Hepatic stellate cell (primary cell): ENCODE results near the gene SPG11.
A peak's percentile ranks its signal among the peaks of the same experiment; 100 is the strongest.
"Not testable (repeated sequence)": the region's sequence is repeated elsewhere in the genome, so short reads cannot be mapped to it uniquely, and the experiment has no call there.

Experiments
- DNase-seq: peaks from one replicate; pipeline ENCODE4 v3.0.0; 2011; ENCODE audit warnings: low spot score

SPG11 gene, protein sequence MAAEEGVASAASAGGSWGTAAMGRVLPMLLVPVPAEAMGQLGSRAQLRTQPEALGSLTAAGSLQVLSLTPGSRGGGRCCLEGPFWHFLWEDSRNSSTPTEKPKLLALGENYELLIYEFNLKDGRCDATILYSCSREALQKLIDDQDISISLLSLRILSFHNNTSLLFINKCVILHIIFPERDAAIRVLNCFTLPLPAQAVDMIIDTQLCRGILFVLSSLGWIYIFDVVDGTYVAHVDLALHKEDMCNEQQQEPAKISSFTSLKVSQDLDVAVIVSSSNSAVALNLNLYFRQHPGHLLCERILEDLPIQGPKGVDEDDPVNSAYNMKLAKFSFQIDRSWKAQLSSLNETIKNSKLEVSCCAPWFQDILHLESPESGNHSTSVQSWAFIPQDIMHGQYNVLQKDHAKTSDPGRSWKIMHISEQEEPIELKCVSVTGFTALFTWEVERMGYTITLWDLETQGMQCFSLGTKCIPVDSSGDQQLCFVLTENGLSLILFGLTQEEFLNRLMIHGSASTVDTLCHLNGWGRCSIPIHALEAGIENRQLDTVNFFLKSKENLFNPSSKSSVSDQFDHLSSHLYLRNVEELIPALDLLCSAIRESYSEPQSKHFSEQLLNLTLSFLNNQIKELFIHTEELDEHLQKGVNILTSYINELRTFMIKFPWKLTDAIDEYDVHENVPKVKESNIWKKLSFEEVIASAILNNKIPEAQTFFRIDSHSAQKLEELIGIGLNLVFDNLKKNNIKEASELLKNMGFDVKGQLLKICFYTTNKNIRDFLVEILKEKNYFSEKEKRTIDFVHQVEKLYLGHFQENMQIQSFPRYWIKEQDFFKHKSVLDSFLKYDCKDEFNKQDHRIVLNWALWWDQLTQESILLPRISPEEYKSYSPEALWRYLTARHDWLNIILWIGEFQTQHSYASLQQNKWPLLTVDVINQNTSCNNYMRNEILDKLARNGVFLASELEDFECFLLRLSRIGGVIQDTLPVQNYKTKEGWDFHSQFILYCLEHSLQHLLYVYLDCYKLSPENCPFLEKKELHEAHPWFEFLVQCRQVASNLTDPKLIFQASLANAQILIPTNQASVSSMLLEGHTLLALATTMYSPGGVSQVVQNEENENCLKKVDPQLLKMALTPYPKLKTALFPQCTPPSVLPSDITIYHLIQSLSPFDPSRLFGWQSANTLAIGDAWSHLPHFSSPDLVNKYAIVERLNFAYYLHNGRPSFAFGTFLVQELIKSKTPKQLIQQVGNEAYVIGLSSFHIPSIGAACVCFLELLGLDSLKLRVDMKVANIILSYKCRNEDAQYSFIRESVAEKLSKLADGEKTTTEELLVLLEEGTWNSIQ (N-terminal part only)

DNA sequence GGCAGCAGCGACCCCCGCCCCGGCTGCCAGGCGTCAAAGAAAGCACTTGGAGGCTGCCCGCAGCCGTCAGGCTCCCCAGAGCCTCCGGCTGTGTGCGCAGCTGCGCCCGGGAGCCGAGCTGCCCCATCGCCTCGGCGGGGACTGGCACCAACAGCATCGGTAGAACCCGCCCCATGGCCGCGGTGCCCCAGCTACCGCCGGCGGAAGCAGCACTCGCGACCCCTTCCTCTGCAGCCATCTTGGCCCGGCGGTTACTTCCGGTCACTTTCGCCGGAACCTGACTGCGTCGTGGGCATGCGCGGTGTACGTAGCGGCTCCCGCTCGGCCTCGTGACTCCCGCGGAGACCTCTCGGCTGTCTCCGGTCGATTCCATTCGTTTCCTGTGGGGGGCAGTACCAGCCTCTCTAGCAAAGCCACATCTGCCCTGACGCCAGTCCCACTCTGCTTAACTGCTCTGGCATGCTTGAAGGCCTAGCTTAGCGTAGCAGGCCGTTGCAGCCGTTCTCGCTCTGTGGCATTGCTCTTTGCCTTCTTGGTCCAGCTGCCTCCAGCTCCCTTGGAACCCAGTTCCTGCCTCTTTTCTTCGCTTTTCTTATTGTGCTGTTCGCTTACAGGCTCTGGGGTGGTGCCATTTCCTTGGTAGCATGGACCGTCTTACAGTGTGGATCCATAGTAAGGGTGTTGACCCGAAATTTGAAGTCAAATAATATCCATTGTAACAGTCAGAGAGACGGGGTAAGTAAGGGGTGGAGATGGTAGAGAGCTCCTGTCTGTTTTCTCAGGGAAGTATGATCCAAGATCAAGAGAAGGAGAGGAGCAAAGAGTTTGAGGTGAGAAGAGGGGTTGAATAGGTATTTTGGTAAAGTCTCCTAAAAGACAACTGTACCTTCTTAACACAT, at the start of gene SPG11:
Gene SPG11, minus strand, starts transcription at position 253 of the 899 bp plus-strand sequence. Its CDS starts 15 bp downstream, at position 238.
- peak; percentile 92 for DNase-seq

DNA sequence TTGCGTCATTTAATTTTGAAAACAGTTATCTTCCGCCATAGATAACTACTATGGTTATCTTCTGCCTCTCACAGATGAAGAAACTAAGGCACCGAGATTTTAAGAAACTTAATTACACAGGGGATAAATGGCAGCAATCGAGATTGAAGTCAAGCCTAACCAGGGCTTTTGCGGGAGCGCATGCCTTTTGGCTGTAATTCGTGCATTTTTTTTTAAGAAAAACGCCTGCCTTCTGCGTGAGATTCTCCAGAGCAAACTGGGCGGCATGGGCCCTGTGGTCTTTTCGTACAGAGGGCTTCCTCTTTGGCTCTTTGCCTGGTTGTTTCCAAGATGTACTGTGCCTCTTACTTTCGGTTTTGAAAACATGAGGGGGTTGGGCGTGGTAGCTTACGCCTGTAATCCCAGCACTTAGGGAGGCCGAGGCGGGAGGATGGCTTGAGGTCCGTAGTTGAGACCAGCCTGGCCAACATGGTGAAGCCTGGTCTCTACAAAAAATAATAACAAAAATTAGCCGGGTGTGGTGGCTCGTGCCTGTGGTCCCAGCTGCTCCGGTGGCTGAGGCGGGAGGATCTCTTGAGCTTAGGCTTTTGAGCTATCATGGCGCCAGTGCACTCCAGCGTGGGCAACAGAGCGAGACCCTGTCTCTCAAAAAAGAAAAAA, 49.0 kb upstream of the SPG11 start:
- peak; percentile 41 for DNase-seq

DNA sequence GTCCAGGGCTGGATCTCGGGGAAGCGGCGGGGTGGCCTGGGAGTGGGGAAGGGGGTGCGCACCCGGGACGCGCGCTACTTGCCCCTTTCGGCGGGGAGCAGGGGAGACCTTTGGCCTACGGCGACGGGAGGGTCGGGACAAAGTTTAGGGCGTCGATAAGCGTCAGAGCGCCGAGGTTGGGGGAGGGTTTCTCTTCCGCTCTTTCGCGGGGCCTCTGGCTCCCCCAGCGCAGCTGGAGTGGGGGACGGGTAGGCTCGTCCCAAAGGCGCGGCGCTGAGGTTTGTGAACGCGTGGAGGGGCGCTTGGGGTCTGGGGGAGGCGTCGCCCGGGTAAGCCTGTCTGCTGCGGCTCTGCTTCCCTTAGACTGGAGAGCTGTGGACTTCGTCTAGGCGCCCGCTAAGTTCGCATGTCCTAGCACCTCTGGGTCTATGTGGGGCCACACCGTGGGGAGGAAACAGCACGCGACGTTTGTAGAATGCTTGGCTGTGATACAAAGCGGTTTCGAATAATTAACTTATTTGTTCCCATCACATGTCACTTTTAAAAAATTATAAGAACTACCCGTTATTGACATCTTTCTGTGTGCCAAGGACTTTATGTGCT, 48.4 kb upstream of the SPG11 start:
- peak; percentile 14 for DNase-seq

DNA sequence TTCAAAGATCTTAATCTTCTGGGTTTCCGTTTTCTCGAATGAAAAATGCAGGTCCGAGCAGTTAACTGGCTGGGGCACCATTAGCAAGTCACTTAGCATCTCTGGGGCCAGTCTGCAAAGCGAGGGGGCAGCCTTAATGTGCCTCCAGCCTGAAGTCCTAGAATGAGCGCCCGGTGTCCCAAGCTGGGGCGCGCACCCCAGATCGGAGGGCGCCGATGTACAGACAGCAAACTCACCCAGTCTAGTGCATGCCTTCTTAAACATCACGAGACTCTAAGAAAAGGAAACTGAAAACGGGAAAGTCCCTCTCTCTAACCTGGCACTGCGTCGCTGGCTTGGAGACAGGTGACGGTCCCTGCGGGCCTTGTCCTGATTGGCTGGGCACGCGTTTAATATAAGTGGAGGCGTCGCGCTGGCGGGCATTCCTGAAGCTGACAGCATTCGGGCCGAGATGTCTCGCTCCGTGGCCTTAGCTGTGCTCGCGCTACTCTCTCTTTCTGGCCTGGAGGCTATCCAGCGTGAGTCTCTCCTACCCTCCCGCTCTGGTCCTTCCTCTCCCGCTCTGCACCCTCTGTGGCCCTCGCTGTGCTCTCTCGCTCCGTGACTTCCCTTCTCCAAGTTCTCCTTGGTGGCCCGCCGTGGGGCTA, 47.8 kb upstream of the SPG11 start, which contains the start of the genes B2M and PATL2:
Gene B2M, plus strand, starts transcription at position 422 of the 647 bp plus-strand sequence. Its CDS starts 30 bp downstream, at position 452.
Gene PATL2, minus strand, starts transcription at position 228 of the 647 bp plus-strand sequence. CDS start 34,833 bp downstream, outside the sequence.
- DNase-seq: peak; percentile 85

DNA sequence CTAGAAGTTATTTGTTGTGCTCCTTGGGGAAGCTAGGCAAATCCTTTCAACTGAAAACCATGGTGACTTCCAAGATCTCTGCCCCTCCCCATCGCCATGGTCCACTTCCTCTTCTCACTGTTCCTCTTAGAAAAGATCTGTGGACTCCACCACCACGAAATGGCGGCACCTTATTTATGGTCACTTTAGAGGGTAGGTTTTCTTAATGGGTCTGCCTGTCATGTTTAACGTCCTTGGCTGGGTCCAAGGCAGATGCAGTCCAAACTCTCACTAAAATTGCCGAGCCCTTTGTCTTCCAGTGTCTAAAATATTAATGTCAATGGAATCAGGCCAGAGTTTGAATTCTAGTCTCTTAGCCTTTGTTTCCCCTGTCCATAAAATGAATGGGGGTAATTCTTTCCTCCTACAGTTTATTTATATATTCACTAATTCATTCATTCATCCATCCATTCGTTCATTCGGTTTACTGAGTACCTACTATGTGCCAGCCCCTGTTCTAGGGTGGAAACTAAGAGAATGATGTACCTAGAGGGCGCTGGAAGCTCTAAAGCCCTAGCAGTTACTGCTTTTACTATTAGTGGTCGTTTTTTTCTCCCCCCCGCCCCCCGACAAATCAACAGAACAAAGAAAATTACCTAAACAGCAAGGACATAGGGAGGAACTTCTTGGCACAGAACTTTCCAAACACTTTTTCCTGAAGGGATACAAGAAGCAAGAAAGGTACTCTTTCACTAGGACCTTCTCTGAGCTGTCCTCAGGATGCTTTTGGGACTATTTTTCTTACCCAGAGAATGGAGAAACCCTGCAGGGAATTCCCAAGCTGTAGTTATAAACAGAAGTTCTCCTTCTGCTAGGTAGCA, 47.0 kb upstream of the SPG11 start:
- no peak for DNase-seq

DNA sequence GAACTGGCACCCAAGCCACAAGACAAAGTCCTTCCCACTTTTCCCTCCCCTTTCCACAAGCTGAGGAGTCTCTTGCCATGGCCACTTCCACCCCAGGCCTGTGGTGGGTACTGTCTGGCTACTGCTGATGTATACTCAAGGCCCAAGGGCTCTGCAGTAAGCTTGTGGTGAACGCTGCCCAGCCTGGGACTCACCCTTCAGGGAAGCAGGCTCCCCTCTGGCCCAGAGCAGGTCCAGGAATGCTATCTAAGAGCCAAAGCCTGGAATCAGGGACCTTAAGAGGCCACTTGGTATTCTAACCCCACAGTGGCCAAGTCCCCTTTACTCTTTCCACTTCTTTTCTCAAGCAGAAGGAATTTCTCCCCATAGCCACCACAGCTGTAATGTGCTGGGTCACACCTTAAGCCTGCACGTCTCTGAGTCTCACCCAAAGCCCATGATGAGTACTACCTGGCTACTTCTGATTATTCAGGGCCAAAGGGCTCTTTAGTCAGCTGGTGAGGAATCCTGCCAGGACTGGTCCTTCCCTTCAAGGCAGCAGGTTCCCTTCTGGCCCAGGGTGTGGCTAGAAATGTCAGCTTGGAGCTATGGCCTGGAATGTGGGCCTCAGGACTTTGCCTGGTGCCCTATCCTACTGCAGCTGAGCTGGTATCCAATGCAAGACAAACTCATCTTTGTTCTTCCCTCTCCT, 43.6 kb upstream of the SPG11 start:
- DNase-seq: no peak

DNA sequence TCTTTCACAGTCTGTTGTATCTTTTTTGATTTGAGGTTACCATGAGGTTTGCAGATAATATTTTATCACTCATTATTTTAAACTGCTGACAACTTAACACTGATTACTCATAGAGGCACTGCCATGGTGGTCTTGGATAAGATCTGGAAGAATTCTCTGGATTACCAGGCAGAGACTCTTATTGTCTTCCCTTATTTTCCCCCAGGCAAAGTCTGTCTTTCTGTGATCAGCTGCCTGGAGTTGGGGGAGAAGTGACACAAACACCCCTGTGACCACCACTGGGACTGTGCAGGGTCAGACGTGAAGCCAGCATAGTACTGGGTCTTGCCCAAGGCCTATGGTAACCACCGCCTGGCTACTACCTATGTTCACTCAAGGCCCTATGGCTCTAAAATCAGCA, 42.9 kb upstream of the SPG11 start:
- no peak for DNase-seq

DNA sequence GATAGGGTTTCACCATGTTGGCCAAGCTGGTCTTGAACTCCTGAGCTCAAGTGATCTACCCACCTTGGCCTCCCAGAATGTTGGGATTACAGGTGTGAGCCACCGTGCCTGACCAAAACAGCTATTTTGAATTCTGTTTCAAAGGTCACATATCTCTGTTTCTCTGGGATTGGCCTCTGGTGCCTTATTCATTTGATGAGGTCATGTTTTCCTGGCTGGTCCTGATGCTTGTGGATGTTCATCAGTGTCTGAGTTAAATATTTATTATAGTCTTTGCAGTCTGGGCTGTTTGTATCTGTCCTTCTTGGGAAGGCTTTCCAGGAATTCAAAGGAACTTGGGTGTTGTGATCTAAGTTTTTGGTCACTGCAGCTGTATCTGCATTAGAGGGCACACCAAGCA, 42.5 kb upstream of the SPG11 start:
- no peak for DNase-seq

DNA sequence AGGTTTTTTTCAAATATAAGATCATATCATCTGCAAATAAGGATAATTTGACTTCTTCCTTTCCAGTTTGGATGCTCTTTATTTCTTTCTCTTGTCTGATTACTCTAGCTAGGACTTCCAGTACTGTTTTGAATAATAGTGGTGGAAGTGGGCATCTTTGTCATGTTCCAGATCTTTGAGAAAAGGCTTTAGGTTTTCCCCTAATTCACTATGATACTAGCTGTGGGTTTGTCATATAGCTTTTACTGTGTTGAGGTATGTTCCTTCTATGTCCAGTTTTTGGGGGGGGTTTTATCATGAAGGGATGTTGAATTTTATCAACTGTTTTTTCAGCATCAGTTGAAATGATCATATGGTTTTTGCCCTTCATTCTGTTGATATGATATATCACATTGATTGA, 37.2 kb upstream of the SPG11 start:
- not testable (repeated sequence) for DNase-seq

DNA sequence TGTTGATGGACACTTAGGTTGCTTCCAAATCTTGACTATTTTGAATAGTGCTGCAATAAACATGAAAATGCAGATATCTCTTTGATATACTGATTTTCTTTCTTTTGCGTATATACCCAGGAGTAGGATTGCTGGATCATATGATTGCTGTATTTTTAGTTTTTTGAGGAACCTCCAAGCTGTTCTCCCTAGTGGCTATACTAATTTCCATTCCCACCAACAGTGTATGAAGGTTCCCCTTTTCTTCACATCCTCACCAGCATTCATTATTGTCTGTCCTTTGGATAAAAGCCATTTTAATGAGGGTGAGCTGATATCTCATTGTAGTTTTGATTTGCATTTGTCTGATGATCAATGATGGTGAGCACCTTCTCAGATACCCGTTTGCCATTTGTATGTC, 35.2 kb upstream of the SPG11 start:
- no peak for DNase-seq

DNA sequence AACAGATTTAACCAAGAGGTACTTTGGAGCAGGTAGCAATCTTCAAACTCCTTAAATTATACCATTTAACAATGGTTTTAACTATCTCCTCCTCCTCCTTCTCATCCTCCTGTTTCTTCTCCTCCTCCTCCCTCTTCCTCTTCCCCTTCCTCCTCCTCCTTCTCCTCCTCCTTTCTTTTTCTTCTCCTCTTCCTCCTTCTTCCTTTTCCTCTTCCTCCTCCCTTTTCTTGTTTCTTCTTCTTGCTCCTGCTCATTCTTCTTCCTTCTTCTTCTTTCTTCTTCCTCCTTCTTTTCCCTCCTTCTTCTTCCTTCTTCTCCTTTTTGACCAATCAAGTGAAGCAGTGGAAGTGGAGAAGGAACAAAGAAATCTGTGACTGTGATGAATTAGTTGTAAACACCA, 33.6 kb upstream of the SPG11 start:
- DNase-seq: no peak

DNA sequence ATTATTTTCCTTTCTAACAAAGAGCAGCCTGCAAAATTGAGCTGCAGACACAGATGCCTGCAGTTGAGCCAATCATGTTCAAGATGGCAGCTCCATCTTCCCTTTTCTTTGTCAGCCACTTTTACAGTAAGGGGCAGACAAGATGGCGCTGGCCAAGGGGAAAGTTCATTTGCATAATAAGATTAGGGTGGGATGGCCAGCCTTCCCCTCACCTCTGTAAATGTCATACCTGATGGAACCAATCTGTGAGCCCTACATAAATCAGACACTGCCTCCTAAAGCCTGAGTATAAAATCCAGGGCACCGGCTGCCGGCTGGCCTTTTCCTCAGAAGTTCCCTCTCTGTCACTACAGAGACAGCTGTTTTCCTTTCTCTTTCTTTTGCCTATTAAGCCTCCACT, 31.8 kb upstream of the SPG11 start:
- DNase-seq: no peak

DNA sequence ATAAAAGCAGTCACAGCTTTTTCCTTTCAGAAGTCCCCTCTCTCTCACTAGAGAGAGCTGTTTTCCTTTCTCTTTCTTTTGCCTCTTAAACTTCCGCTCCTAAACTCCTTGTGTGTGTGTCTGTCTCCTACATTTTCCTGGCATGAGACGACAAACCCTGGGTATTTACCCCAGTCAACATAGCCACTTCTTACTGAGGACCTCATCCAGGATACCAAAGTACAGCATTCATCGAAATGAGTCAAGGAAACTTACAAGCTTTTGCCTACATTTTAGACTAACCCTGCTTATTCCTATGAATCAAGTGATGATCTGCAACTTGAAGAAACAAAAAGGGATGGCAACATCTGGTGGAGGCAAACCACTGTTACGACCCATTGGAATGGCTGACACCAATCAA, 31.0 kb upstream of the SPG11 start:
- no peak for DNase-seq

DNA sequence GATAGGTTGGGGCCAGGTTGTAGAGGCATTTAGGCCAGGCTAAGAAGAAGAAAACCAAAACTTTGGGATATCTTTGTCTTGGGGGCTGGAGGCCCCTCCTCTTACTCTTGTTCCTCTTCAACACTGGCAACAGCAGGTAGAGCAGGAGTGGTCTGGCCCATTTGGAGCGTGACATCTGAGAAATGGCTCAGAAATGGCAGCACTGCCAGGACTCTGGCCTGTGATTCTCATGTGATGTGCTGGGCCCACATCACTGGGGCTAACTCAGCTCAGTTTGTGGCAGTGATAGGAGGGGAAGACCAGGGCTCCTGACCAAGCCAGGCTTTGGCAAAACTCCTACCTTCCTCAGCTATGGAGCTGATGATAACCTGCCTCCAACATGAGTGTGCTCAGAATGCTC, 29.2 kb upstream of the SPG11 start:
- DNase-seq: no peak

DNA sequence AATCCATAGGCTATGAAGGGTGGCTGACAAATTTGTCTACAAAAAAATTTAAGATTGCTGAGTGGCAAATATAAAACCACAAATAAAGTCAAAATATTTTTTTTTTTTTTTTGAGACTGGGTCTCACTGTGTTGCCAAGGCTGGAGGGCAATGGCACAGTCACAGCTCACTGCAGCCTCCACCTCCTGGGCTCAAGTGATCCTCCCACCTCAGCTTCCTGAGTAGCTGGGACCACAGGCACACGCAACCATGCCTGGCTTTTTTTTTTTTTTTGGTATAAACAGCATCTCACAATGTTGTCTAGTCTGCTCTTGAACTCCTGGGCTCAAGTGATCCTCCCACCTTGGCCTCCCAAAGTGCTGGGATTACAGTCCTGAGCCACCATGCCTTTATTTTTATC, 26.8 kb upstream of the SPG11 start:
- not testable (repeated sequence) for DNase-seq

DNA sequence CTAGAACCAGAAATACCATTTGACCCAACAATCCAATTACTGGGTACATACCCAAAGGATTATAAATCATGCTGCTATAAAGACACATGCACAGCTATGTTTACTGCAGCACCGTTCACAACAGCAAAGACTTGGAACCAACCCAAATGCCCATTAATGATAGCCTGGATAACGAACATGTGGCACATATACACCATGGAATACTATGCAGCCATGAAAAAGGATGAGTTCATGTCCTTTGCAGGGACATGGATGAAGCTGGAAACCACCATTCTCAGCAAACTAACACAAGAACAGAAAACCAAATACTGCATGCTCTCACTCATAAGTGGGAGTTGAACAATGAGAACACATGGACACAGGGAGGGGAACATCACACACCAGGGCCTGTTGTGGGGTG, 25.9 kb upstream of the SPG11 start:
- not testable (repeated sequence) for DNase-seq

DNA sequence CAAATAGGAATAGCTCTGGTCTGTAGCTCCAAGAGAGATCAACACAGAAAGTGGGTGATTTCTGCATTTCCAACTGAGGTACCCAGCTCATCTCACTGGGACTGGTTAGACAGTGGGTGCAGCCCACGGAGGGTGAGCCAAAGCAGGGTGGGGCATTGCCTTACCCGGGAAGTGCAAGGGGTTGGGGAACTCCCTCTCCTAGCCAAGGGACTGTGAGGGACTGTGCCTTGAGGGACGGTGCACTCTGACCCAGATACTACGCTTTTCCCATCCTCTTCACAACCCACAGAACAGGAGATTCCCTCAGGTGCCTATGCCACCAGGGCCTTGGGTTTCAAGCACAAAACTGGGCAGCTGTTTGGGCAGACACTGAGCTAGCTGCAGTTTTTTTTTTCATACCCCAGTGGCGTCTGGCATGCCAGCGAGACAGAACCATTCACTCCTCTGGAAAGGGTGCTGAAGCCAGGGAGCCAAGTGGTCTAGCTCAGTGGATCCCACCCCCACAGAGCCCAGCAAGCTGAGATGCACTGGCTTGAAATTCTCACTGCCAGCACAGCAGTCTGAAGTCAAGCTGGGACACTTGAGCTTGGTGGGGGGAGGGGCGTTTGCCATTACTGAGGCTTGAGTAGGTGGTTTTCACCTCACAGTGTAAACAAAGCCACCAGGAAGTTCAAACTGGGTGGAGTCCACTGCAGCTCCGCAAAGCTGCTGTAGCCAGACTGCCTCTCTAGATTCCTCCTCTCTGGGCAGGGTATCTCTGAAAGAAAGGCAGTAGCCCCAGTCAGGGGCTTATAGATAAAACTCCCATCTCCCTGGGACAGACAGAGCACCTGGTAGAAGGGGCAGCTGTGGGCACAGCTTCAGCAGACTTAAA, 19.6 kb upstream of the SPG11 start:
- DNase-seq: not testable (repeated sequence)
